Measurements from ENCODE around the gene GATA1. TPM values are rescaled to one million over a fixed set of nuclear protein-coding genes. Genes with fewer than 3 reads are reported as not detected.

The GATA1 gene
- total RNA-seq (1 to 10 TPM in 1 of 5 donors, not detected in 4; 9.4 TPM), polyA plus RNA-seq (under 1 TPM in 1 of 3 donors, not detected in 2; 0.37 TPM)
- long read RNA-seq, donor 1, result 0 reads
- long read RNA-seq, donor 2, result 0 reads
- long read RNA-seq, donor 3, result 0 reads
- long read RNA-seq, donor 4, result 0 reads
- long read RNA-seq, donor 5, result 0 reads
- long read RNA-seq, donor 6, result 0 reads
- long read RNA-seq, donor 7, partial matches to known transcripts, result 0 of 1 reads
- long read RNA-seq, donor 7, other reads (novel, unspliced or antisense), result 0 of 1 reads
- long read RNA-seq, donor 8, result 0 reads
- long read RNA-seq, donor 9, partial matches to known transcripts, result 0 of 1 reads
- long read RNA-seq, donor 9, other reads (novel, unspliced or antisense), result 0 of 1 reads
- long read RNA-seq, donor 10, result 0 reads

- peaks cover 0 to 17% (median 15%) of the 10 kb centered on the region in 3 donors for H3K27me3 ChIP-seq
- intact Hi-C loops (cut with DNase I; ENCODE audit: low total_unique reads), result no loop called here
- H3K4me3 ChIP-seq, result no peak within 1 kb of the TSS
- no peak for DNase-seq
- no peaks in the 10 kb centered on the region for H3K36me3 ChIP-seq
- TF ChIP-seq POLR2A (IDR thresholded peaks at IDR 0.05) (no peak), POLR2AphosphoS5 (IDR thresholded peaks at IDR 0.05) (no peak), EP300 (IDR thresholded peaks at IDR 0.05) (no peak), CTCF (IDR thresholded peaks at IDR 0.05) (no peak)
- WGBS, 5 donors, result 61 to 85% (median 74%) methylated on average over 3 to 7 of the region's 7 CpGs
- no peaks in the 10 kb centered on the region for H3K4me1 ChIP-seq
- peaks cover 0 to 3% (median 0%) of the 10 kb centered on the region in 4 donors for H3K9me3 ChIP-seq
- no peak within 1 kb of the TSS for H3K27ac ChIP-seq
Measured at GRCh38 chrX:48786341-48786800, at the start of gene GATA1. GATA1 (plus strand) TSS chrX:48786590; CDS start chrX:48791110, 4,520 bp downstream.

- 5 to 44% (median 8%) methylated on average over 7 to 10 of the region's 10 CpGs for WGBS, 5 donors
- H3K4me3 ChIP-seq, result peak overlapping the region; percentile 14 to 60 (median 48)
- intact Hi-C loops (cut with DNase I; ENCODE audit: low total_unique reads), result no loop called here
Measured at GRCh38 chrX:48736878-48737212, 49.5 kb upstream of the GATA1 start.

GRCh38 chrX:48737213-48737938 is 49.0 kb upstream of the GATA1 start:
- intact Hi-C loops (cut with DNase I; ENCODE audit: low total_unique reads), result no loop called here

More at GRCh38 chrX:48736878-48737212, 49.5 kb upstream of the GATA1 start:
- Histone ChIP-seq H3K27me3 (no peaks in the 10 kb centered on the region), H3K36me3 (no peaks in the 10 kb centered on the region), H3K27ac (peak overlapping the region in 4 of 5 donors; percentile 20 to 92 (median 66)), H3K9me3 (no peaks in the 10 kb centered on the region), H3K4me1 (peaks cover 0 to 8% (median 2%) of the 10 kb centered on the region in 4 donors)
- no peak for TF ChIP-seq POLR2A (IDR thresholded peaks at IDR 0.05)
- TF ChIP-seq EP300 (IDR thresholded peaks at IDR 0.05), result no peak
- no peak for TF ChIP-seq CTCF (IDR thresholded peaks at IDR 0.05)
- TF ChIP-seq POLR2AphosphoS5 (IDR thresholded peaks at IDR 0.05), result no peak
- DNase-seq, result no peak

More at GRCh38 chrX:48737213-48737938, 49.0 kb upstream of the GATA1 start:
- Histone ChIP-seq H3K36me3 (no peaks in the 10 kb centered on the region), H3K4me3 (peak overlapping the region; percentile 44 to 60 (median 53)), H3K4me1 (peaks cover 0 to 8% (median 2%) of the 10 kb centered on the region in 4 donors), H3K27me3 (no peaks in the 10 kb centered on the region), H3K9me3 (no peaks in the 10 kb centered on the region), H3K27ac (peak overlapping the region; percentile 87 to 92 (median 90))
- peak; percentile 89 to 98 for DNase-seq
- WGBS, 5 donors, result 0 to 39% (median 7%) methylated on average over 31 to 48 of the region's 48 CpGs
- TF ChIP-seq CTCF (IDR thresholded peaks at IDR 0.05) (no peak), POLR2A (IDR thresholded peaks at IDR 0.05) (no peak), EP300 (IDR thresholded peaks at IDR 0.05) (no peak), POLR2AphosphoS5 (IDR thresholded peaks at IDR 0.05) (peak in 2 of 3 donors; percentile 56 to 74)
